Upper lobe of right lung (tissue), 1 donor: Measurements from ENCODE around the gene MB. TPM values are rescaled to one million over a fixed set of nuclear protein-coding genes. Genes with fewer than 3 reads are reported as not detected.
A peak's percentile ranks its signal among the peaks of the same experiment; 100 is the strongest.

Experiments
- ATAC-seq: fragments of 200-7000 bp; cut with Tn5 transposase; one replicate; pipeline ENCODE4 v1.9.1; 2020; ENCODE audit warnings: mild to moderate bottlenecking, moderate library complexity
- DNase-seq: peaks from one replicate; pipeline ENCODE4 v3.0.0-alpha.2; 2020
- H3K27ac ChIP-seq: fragments of 200-600 bp; one replicate; pipeline ENCODE4 v1.8.0; 2022
- H3K27me3 ChIP-seq: fragments of 200-600 bp; one replicate; pipeline ENCODE4 v1.8.0; 2022; ENCODE audit warnings: mild to moderate bottlenecking
- H3K36me3 ChIP-seq: fragments of 200-600 bp; one replicate; pipeline ENCODE4 v1.8.0; 2022
- H3K4me1 ChIP-seq: fragments of 200-600 bp; one replicate; pipeline ENCODE4 v1.8.0; 2022
- H3K4me3 ChIP-seq: fragments of 200-600 bp; one replicate; pipeline ENCODE4 v1.8.0; 2022; ENCODE audit warnings: mild to moderate bottlenecking
- H3K9me3 ChIP-seq: fragments of 200-600 bp; one replicate; pipeline ENCODE4 v1.8.0; 2022
- CTCF ChIP-seq: fragments of 200-600 bp; IDR thresholded peaks from one replicate; pipeline ENCODE4 v1.8.0; 2022; ENCODE audit warnings: antibody characterized with exemption
- intact Hi-C: fragments of 100-400 bp; cut with DNase I; formaldehyde crosslinking; loops from one replicate; pipeline ENCODE4 v1.11.0; 2022
- total RNA-seq: library from RNA; stranded (reverse); fragmentation: NEBNext Ultra II Directional; extraction: Animal tissue kit (Norgen Biotek cat#: 25700); gene quantifications from one replicate; pipeline ENCODE4 v1.2.1, GENCODE V29; 2021
- donor health status: DM: no; HTN: yes; CAD: no; lungs with severe emphysema.

MB gene
- total RNA-seq, 1 donor from 2014 or later, result 2.2 TPM

- no peak for TF ChIP-seq CTCF
- ATAC-seq, result no peak
- H3K36me3 ChIP-seq, result no peaks in the 10 kb centered on the region
- no peaks in the 10 kb centered on the region for H3K4me1 ChIP-seq
- H3K27me3 ChIP-seq, result no peaks in the 10 kb centered on the region
- DNase-seq, result no peak
- intact Hi-C loops, result no loop called here
- no peak overlapping the region for H3K27ac ChIP-seq
- H3K4me3 ChIP-seq, result no peak overlapping the region
- H3K9me3 ChIP-seq, result no peaks in the 10 kb centered on the region
Measured at GRCh38 chr22:35576671-35577070, 40.5 kb downstream of the MB start.

- Histone ChIP-seq H3K27ac (no peak overlapping the region), H3K27me3 (no peaks in the 10 kb centered on the region), H3K4me3 (no peak overlapping the region), H3K9me3 (no peaks in the 10 kb centered on the region), H3K36me3 (no peaks in the 10 kb centered on the region), H3K4me1 (no peaks in the 10 kb centered on the region)
- no peak for TF ChIP-seq CTCF
- peak; percentile 33 for ATAC-seq
- intact Hi-C loops, result no loop called here
- no peak for DNase-seq
Measured at GRCh38 chr22:35575116-35575748, 41.9 kb downstream of the MB start.

- ATAC-seq, result no peak
- H3K4me3 ChIP-seq, result no peak overlapping the region
- TF ChIP-seq CTCF, result no peak
Measured at GRCh38 chr22:35572556-35572955, 44.6 kb downstream of the MB start.

GRCh38 chr22:35570686-35571194 is 46.4 kb downstream of the MB start:
- DNase-seq, result no peak
- Histone ChIP-seq H3K4me3 (no peak overlapping the region), H3K36me3 (no peaks in the 10 kb centered on the region), H3K27ac (no peak overlapping the region), H3K4me1 (peaks cover 5% of the 10 kb centered on the region), H3K27me3 (no peaks in the 10 kb centered on the region), H3K9me3 (no peaks in the 10 kb centered on the region)
- TF ChIP-seq CTCF, result no peak
- no peak for ATAC-seq
- intact Hi-C loops, result no loop called here

More at GRCh38 chr22:35572556-35572955, 44.6 kb downstream of the MB start:
- intact Hi-C loops, result no loop called here
- DNase-seq, result no peak
- peaks cover 5% of the 10 kb centered on the region for H3K4me1 ChIP-seq
- H3K27me3 ChIP-seq, result no peaks in the 10 kb centered on the region
- H3K27ac ChIP-seq, result no peak overlapping the region
- H3K9me3 ChIP-seq, result no peaks in the 10 kb centered on the region
- no peaks in the 10 kb centered on the region for H3K36me3 ChIP-seq

GRCh38 chr22:35569916-35570315 is 47.2 kb downstream of the MB start:
- intact Hi-C loops, result no loop called here
- H3K27me3 ChIP-seq, result no peaks in the 10 kb centered on the region
- no peak for ATAC-seq

More at GRCh38 chr22:35569916-35570315, 47.2 kb downstream of the MB start:
- no peak overlapping the region for H3K4me3 ChIP-seq
- TF ChIP-seq CTCF, result no peak
- no peaks in the 10 kb centered on the region for H3K36me3 ChIP-seq
- no peak overlapping the region for H3K27ac ChIP-seq
- no peaks in the 10 kb centered on the region for H3K9me3 ChIP-seq
- peaks cover 5% of the 10 kb centered on the region for H3K4me1 ChIP-seq
- DNase-seq, result no peak
